Measurements from ENCODE around the gene ZSWIM8.

ZSWIM8 gene

GRCh38 chr10:73841526-73842285, 56.3 kb downstream of the ZSWIM8 start:
- TF ChIP-seq USF1 (IDR thresholded peaks at IDR 0.05): no peak
- TF ChIP-seq ZBTB7A (IDR thresholded peaks at IDR 0.05; ENCODE audit: low read depth): no peak
- TF ChIP-seq, protein P1, sequence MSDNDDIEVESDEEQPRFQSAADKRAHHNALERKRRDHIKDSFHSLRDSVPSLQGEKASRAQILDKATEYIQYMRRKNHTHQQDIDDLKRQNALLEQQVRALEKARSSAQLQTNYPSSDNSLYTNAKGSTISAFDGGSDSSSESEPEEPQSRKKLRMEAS (IDR thresholded peaks at IDR 0.05): no peak
- no peak for TF ChIP-seq FOXM1 (IDR thresholded peaks at IDR 0.05; ENCODE audit: borderline replicate concordance, low read depth)
- TF ChIP-seq, protein P2, sequence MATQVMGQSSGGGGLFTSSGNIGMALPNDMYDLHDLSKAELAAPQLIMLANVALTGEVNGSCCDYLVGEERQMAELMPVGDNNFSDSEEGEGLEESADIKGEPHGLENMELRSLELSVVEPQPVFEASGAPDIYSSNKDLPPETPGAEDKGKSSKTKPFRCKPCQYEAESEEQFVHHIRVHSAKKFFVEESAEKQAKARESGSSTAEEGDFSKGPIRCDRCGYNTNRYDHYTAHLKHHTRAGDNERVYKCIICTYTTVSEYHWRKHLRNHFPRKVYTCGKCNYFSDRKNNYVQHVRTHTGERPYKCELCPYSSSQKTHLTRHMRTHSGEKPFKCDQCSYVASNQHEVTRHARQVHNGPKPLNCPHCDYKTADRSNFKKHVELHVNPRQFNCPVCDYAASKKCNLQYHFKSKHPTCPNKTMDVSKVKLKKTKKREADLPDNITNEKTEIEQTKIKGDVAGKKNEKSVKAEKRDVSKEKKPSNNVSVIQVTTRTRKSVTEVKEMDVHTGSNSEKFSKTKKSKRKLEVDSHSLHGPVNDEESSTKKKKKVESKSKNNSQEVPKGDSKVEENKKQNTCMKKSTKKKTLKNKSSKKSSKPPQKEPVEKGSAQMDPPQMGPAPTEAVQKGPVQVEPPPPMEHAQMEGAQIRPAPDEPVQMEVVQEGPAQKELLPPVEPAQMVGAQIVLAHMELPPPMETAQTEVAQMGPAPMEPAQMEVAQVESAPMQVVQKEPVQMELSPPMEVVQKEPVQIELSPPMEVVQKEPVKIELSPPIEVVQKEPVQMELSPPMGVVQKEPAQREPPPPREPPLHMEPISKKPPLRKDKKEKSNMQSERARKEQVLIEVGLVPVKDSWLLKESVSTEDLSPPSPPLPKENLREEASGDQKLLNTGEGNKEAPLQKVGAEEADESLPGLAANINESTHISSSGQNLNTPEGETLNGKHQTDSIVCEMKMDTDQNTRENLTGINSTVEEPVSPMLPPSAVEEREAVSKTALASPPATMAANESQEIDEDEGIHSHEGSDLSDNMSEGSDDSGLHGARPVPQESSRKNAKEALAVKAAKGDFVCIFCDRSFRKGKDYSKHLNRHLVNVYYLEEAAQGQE (IDR thresholded peaks at IDR 0.05; ENCODE audit: low read depth): no peak
- TF ChIP-seq YY1 (IDR thresholded peaks at IDR 0.05; ENCODE audit: low read depth): no peak
- no peak for TF ChIP-seq EP300 (IDR thresholded peaks at IDR 0.05; ENCODE audit: borderline replicate concordance)
- no peak for TF ChIP-seq CREB1 (IDR thresholded peaks at IDR 0.05; ENCODE audit: low read depth)
- TF ChIP-seq CEBPB (IDR thresholded peaks at IDR 0.05): no peak
- no peak for TF ChIP-seq TAF1 (IDR thresholded peaks at IDR 0.05; ENCODE audit: low read depth)

GRCh38 chr10:73842349-73842748, 56.9 kb downstream of the ZSWIM8 start:
- TF ChIP-seq TCF12 (IDR thresholded peaks at IDR 0.05; ENCODE audit: low read depth) (no peak), USF1 (IDR thresholded peaks at IDR 0.05) (no peak), ZBTB7A (IDR thresholded peaks at IDR 0.05; ENCODE audit: low read depth) (no peak), YY1 (IDR thresholded peaks at IDR 0.05; ENCODE audit: low read depth) (no peak), TEAD4 (IDR thresholded peaks at IDR 0.05) (no peak), CEBPB (IDR thresholded peaks at IDR 0.05) (no peak), FOXM1 (IDR thresholded peaks at IDR 0.05; ENCODE audit: borderline replicate concordance, low read depth) (no peak), TAF1 (IDR thresholded peaks at IDR 0.05; ENCODE audit: low read depth) (no peak), RAD21 (IDR thresholded peaks at IDR 0.05; ENCODE audit: low read depth) (no peak), EGR1 (IDR thresholded peaks at IDR 0.05) (no peak), EP300 (IDR thresholded peaks at IDR 0.05; ENCODE audit: borderline replicate concordance) (no peak)

DNA sequence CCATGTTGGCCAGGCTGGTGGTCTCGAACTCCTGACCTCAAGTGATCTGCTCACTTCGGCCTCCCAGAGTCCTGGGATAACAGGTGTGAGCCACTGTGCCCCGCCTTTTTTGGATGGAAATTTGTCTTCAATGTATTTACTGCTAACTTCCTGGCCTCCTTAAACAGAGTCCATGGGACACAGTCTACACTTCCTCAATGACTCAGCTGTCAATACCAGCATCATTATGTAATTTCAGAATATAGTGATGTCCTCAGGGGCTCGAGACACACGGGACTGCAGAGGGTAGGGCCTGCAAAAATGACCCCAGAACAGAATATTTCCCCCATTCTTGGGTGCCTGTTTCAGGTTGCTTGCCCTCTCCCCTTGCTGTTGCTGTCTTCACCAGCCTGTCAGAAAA, 57.9 kb downstream of the ZSWIM8 start:
- TF ChIP-seq YY1 (IDR thresholded peaks at IDR 0.05; ENCODE audit: low read depth) (no peak), FOXM1 (IDR thresholded peaks at IDR 0.05; ENCODE audit: borderline replicate concordance, low read depth) (no peak), CEBPB (IDR thresholded peaks at IDR 0.05) (no peak), EP300 (IDR thresholded peaks at IDR 0.05; ENCODE audit: borderline replicate concordance) (no peak), RAD21 (IDR thresholded peaks at IDR 0.05; ENCODE audit: low read depth) (no peak), TEAD4 (IDR thresholded peaks at IDR 0.05) (no peak), CREB1 (IDR thresholded peaks at IDR 0.05; ENCODE audit: low read depth) (no peak), NFIC (IDR thresholded peaks at IDR 0.05) (no peak), EGR1 (IDR thresholded peaks at IDR 0.05) (no peak), USF1 (IDR thresholded peaks at IDR 0.05) (no peak), ZBTB7A (IDR thresholded peaks at IDR 0.05; ENCODE audit: low read depth) (no peak), TAF1 (IDR thresholded peaks at IDR 0.05; ENCODE audit: low read depth) (no peak), TCF12 (IDR thresholded peaks at IDR 0.05; ENCODE audit: low read depth) (no peak)
- TF ChIP-seq, protein P2 (IDR thresholded peaks at IDR 0.05; ENCODE audit: low read depth): no peak
- TF ChIP-seq, protein P1 (IDR thresholded peaks at IDR 0.05): no peak

DNA sequence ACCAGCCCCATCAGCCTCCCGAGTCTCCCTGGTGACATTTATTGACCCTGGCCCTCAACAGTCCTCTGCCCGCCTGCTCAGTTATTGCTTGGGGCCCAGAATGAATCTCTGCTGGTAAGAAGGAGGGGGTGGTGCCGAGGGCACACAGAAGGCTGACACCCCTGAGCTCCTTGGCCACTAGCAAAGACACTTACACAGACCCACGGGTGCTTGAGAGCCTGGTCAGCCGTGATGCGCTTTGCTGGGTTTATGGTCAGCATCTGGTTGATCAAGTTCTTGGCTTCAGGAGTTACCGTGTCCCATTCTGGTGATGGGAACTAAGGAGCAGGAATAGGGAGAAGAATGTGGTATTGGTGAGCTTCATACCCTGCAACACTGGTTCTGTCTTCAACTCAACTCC, 61.6 kb downstream of the ZSWIM8 start:
- TF ChIP-seq EGR1 (IDR thresholded peaks at IDR 0.05): no peak
- TF ChIP-seq, protein P2 (IDR thresholded peaks at IDR 0.05; ENCODE audit: low read depth): no peak
